UCSD-AML1 (cell line): Measurements from ENCODE around the gene MZT1.

Experiments
- DNase-seq: peaks from one replicate; lab custom pipeline; 2025; ENCODE audit not compliant: unreplicated experiment; lab: John Stamatoyannopoulos, UW

The MZT1 gene

DNA sequence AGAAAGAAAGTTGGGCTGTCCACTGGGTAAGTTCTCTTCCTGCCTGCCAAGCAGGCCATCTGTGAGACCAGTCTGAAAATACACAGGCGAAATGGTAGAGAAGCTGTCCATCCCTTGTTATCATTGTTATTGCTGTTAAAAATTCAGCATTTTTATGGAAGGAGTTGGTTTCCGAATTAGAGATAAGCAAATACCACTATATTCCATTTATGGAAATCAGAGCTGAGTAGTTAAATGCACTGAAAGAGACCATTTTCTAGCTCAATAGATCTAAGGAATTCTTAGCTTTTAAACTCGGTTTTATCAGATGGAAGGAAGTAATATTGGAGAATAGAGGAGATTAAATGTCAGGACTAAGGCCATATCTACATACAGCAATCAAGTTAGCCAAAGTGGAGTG, 40.7 kb downstream of the MZT1 start:
- no peak for DNase-seq

GRCh38 chr13:72680353-72680752, 47.1 kb downstream of the MZT1 start:
- no peak for DNase-seq

DNA sequence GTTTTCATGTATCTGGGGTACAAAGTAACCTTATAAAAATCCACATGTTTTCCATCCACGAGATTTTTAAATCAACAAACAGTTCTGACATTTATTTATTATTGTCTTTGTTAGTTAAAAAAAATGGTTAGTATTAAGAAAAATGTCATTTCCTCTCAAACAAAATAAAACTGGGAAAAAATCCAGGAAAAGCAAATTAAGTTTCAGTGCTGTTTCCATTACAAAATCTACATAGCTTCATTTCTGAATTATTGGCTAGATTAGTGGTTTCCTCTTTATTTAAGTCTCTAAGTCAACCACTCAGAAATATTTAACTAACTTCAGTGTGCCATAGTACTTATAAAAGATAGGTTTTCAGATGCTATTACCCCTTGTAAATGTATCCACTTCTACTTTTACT, 49.1 kb downstream of the MZT1 start:
- no peak for DNase-seq

DNA sequence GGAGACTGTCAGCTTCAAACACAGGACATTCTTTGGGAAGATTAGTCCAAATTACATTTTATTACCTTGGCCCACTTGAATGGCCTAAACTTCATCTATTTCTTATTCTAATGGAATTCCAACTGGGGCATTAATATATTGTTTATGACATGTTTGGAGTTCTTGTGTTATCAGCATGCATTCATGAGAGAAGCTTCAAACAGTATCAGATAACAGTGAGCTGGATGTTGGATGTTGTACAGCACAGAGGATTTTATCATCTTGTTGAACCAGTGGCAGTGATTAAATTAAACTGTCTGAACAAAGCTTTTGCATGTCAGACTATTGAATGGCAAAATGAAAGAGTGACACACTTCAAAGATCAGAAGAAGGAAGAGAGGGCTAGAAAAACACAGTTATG, 50.0 kb downstream of the MZT1 start:
- DNase-seq = no peak

DNA sequence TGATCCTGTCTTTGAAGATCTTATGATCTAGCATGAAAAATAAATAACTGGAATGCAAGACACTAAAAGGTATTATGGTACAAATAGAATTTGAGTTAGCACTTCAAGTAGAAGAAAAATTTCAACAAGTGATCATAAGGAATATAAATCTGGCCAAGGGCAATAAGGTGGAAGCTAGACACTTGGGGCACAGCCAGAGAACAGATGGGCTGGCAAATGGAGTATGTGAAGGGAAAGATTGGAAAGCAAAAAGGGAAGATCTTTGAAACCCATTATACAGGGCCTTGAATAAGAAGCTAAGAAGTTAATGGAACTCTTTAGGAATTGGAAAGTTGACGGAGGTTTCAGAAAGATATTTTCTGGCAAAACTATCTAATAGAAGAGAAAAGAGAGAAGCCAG, 61.0 kb downstream of the MZT1 start:
- no peak for DNase-seq

DNA sequence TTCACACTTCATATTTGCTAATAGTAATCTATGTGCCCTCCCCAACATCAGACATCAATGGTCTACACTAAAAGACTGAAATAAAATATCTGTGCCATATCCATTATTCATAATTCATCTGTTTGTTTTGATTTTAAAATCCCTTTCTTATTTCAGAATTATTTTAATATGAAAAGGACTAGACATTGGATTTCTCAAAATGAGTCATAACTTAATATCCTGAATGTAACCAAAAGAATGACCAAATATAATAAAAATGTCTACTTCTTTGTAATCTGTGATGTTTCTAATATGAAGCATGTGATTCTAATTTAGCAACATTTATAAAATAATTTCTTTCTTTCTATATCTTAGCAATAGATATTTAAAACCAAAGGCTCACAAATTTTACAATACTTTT, 64.9 kb downstream of the MZT1 start:
- no peak for DNase-seq
